Activated naive CD4-positive, alpha-beta T cell treated with anti-CD3 and anti-CD28 coated beads for 36 hours (primary cell): ENCODE data around the gene LRP5. TPM values are rescaled to one million over a fixed set of nuclear protein-coding genes. Genes with fewer than 3 reads are reported as not detected.
"Not testable (repeated sequence)": the region's sequence is repeated elsewhere in the genome, so short reads cannot be mapped to it uniquely, and the experiment has no call there.

Source experiments
- CTCF ChIA-PET: fragments of 350-600 bp; sonication (Branson Sonifier 250); formaldehyde crosslinking; loops from one replicate; lab custom pipeline; 2021; ENCODE audit warnings: antibody characterized with exemption; lab: Charles Lee
- DNase-seq: peaks from one replicate; pipeline ENCODE4 v3.0.0-alpha.2; 2020
- H3K27ac Mint-ChIP-seq: one replicate; pipeline ENCODE4 v1.8.0; 2021; ENCODE audit warnings: mild to moderate bottlenecking, mixed read lengths
- H3K27me3 Mint-ChIP-seq: one replicate; pipeline ENCODE4 v1.8.0; 2021; ENCODE audit warnings: low read depth, mixed read lengths
- H3K36me3 Mint-ChIP-seq: one replicate; pipeline ENCODE4 v1.8.0; 2021; ENCODE audit warnings: low read depth, mixed read lengths
- H3K4me1 Mint-ChIP-seq: one replicate; pipeline ENCODE4 v1.8.0; 2021; ENCODE audit warnings: low read depth, mixed read lengths
- H3K4me3 Mint-ChIP-seq: one replicate; pipeline ENCODE4 v1.8.0; 2021; ENCODE audit warnings: mild to moderate bottlenecking, moderate library complexity, mixed read lengths
- H3K9me3 Mint-ChIP-seq: one replicate; pipeline ENCODE4 v1.8.0; 2021; ENCODE audit warnings: mixed read lengths
- intact Hi-C: fragments of 100-400 bp; cut with micrococcal nuclease; formaldehyde crosslinking; loops from one replicate; pipeline ENCODE4 v1.15.1; 2023
- total RNA-seq, 2 experiments: library from RNA; stranded (reverse); gene quantifications; one replicate each; pipeline ENCODE4 v1.2.3, GENCODE V29; 2021

The LRP5 gene
- total RNA-seq, 2 experiments from 2014 or later = 14.3 to 17.1 TPM

DNA sequence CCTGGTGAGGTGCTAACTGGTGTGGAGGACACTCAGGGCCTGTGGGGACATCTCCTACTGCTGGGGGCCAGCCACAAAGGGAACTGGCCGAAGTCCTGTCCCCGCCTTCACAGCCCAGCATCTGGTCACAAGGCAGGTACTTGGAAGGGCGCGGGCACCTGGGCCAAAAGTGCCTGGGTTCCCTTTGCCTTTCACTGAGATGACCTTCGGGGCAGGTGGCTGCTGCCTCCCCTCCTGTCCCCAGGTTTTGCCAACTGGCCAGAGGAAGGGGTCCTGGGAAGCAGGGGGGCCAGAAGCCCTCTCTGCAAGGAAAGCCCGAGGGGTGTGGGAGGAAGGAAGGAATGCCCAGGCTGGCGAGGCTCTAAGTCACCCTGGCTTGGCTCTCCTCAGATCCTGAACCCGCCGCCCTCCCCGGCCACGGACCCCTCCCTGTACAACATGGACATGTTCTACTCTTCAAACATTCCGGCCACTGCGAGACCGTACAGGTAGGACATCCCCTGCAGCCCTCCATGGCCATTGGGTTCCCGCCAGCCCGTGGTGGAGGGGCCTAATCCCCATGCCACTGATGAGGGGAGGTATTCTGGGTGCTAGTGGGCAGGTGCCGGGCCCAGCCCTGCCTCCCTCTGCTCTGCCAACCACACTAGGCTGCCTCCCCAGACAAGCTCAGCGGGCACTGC is 133.8 kb downstream of the LRP5 start:
- Mint-ChIP-seq H3K27ac (no peak overlapping the region), H3K4me3 (no peak overlapping the region), H3K9me3 (peaks cover 2% of the 10 kb centered on the region), H3K4me1 (peaks cover 6% of the 10 kb centered on the region), H3K36me3 (peaks cover 12% of the 10 kb centered on the region), H3K27me3 (no peaks in the 10 kb centered on the region)
- intact Hi-C loops = loop anchor here (5.0 kb wide), 1 partner anchor 149 kb away; no protein-coding TSS in a partner anchor
- CTCF ChIA-PET = interaction anchor here (0.5 to 1.3 kb wide), 6 partner anchors 14 to 388 kb away, joined by 3 to 7 read pairs (median 4); partner anchors contain the start of gene PPP6R3
- no peak for DNase-seq

- H3K4me1 Mint-ChIP-seq = peaks cover 6% of the 10 kb centered on the region
- H3K4me3 Mint-ChIP-seq = no peak overlapping the region
- peak overlapping the region; percentile 18 for H3K27ac Mint-ChIP-seq
- intact Hi-C loops = loop anchor here (1.0 to 5.0 kb wide), 2 partner anchors 150 to 190 kb away; no protein-coding TSS in a partner anchor
- CTCF ChIA-PET = interaction anchor here (0.6 to 1.3 kb wide), 6 partner anchors 13 to 903 kb away, joined by 3 to 7 read pairs (median 3); partner anchors contain the start of gene PPP6R3
- H3K36me3 Mint-ChIP-seq = peaks cover 12% of the 10 kb centered on the region
- no peaks in the 10 kb centered on the region for H3K27me3 Mint-ChIP-seq
- H3K9me3 Mint-ChIP-seq = peaks cover 2% of the 10 kb centered on the region
- DNase-seq = peak; percentile 82
These were observed 134.8 kb downstream of the LRP5 start for GRCh38 chr11:68447015-68447801.

DNA sequence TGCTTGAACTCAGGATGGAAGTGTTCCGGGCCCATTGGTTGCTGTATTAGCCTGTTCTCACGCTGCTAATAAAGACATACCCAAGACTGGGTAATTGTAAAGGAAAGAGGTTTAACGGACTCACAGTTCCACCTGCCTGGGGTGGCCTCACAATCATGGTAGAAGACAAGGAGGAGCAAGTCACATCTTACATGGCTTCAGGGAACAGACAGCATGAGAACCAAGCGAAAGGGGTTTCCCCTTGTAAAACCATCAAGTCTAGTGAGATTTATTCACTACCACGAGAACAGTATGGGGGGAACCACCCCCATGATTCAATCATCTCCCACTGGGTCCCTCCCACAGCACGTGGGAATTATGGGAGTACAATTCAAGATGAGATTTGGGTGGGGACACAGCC is 135.5 kb downstream of the LRP5 start:
- H3K4me1 Mint-ChIP-seq, DNase-seq, H3K9me3 Mint-ChIP-seq, H3K4me3 Mint-ChIP-seq, H3K27me3 Mint-ChIP-seq, H3K27ac Mint-ChIP-seq: not testable (repeated sequence)
- peaks cover 12% of the 10 kb centered on the region for H3K36me3 Mint-ChIP-seq
- CTCF ChIA-PET = interaction anchor here (0.6 to 0.8 kb wide), 2 partner anchors 190 to 250 kb away, joined by 3 read pairs; no protein-coding TSS in a partner anchor
- intact Hi-C loops = loop anchor here (1.0 to 5.0 kb wide), 2 partner anchors 151 to 191 kb away; no protein-coding TSS in a partner anchor

DNA sequence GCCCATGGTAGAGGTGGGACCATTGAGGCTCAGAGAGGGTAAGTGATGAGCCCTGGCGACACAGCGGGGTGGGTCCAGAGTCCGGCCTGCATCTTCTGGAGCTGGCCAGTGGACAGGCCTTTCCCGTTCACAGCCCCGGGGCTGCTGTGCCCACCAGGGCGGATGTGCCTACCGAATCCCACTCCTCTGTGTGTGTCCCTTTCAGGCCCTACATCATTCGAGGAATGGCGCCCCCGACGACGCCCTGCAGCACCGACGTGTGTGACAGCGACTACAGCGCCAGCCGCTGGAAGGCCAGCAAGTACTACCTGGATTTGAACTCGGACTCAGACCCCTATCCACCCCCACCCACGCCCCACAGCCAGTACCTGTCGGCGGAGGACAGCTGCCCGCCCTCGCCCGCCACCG is 136.2 kb downstream of the LRP5 start:
- Mint-ChIP-seq H3K27me3 (no peaks in the 10 kb centered on the region), H3K36me3 (peaks cover 12% of the 10 kb centered on the region), H3K27ac (no peak overlapping the region), H3K9me3 (peaks cover 2% of the 10 kb centered on the region), H3K4me1 (peaks cover 6% of the 10 kb centered on the region), H3K4me3 (no peak overlapping the region)
- no peak for DNase-seq
- intact Hi-C loops = loop anchor here (5.0 kb wide), 1 partner anchor 151 kb away; no protein-coding TSS in a partner anchor
- CTCF ChIA-PET = interaction anchor here (0.8 kb wide), 1 partner anchor 191 kb away, joined by 3 read pairs; no protein-coding TSS in a partner anchor

DNA sequence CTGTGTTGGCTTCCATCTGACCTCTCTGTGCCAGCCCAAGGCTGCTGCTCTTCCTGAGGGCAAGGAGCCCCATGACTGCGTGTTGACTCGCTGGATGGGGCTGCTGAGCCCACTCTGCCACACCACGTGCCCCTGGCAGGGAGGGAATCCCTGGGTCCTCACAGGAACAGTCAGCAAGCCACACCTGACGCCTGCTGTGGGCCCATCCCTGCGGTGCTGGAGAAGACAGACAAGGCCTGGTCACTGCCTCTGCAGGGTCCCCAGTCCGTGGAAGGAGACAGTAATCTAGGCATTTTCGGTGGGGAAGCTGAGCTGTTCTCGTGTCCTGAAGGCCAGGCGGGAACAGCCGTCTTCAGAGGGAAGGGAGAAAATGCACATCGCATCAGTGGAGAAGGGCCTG is 137.6 kb downstream of the LRP5 start:
- CTCF ChIA-PET = no interaction called here
- Mint-ChIP-seq H3K27me3 (no peaks in the 10 kb centered on the region), H3K4me3 (no peak overlapping the region), H3K36me3 (peaks cover 12% of the 10 kb centered on the region), H3K27ac (no peak overlapping the region), H3K4me1 (peaks cover 6% of the 10 kb centered on the region), H3K9me3 (peaks cover 2% of the 10 kb centered on the region)
- DNase-seq = no peak
- intact Hi-C loops = loop anchor here (5.0 kb wide), 1 partner anchor 153 kb away; no protein-coding TSS in a partner anchor

DNA sequence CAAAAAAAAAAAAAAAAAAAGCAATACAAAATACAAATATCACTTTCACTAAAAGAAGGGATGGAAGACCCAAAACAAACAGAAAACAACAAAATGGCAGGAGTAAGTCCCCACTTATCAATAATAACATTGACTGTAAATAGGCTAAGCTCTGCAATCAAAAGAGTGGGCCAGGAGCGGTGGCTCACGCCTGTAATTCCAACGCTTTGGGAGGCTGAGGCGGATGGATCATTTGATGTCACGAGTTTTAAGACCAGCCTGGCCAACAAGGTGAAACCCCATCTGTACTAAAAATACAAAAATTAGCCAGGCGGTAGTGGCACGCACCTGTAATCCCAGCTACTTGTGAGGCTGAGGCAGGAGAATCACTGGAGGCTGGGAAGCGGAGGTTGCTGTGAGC is 138.3 kb downstream of the LRP5 start:
- Mint-ChIP-seq H3K4me3 (no peak overlapping the region), H3K9me3 (peaks cover 2% of the 10 kb centered on the region), H3K27me3 (no peaks in the 10 kb centered on the region), H3K27ac (no peak overlapping the region), H3K36me3 (peaks cover 12% of the 10 kb centered on the region), H3K4me1 (peaks cover 6% of the 10 kb centered on the region)
- intact Hi-C loops = no loop called here
- CTCF ChIA-PET = no interaction called here
- no peak for DNase-seq

DNA sequence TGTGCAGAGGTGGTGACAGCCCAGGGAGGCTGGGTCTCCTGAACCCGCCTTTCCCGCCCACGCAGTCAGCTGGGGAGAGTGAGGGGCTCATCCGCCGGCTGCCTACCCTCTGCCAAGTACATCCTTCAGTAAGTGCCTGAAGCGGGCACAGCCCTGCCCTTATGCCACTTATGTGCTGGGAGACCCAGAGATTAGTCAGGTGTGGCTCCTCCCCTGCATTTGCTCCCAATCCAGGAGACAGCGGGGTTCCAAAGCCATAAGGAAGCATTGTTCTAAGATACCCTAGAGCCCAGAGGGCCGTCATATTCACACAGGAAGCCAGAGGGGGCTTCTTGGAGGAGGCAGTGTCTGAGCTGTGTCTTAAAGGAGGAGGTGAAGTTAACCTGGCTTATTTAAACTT is 142.4 kb downstream of the LRP5 start:
- Mint-ChIP-seq H3K4me1 (peaks cover 1% of the 10 kb centered on the region), H3K27me3 (no peaks in the 10 kb centered on the region), H3K4me3 (no peak overlapping the region), H3K9me3 (no peaks in the 10 kb centered on the region), H3K36me3 (peaks cover 3% of the 10 kb centered on the region), H3K27ac (no peak overlapping the region)
- intact Hi-C loops = no loop called here
- DNase-seq = no peak
- CTCF ChIA-PET = interaction anchor here (1.0 kb wide), 1 partner anchor 33 kb away, joined by 3 read pairs; no protein-coding TSS in a partner anchor

DNA sequence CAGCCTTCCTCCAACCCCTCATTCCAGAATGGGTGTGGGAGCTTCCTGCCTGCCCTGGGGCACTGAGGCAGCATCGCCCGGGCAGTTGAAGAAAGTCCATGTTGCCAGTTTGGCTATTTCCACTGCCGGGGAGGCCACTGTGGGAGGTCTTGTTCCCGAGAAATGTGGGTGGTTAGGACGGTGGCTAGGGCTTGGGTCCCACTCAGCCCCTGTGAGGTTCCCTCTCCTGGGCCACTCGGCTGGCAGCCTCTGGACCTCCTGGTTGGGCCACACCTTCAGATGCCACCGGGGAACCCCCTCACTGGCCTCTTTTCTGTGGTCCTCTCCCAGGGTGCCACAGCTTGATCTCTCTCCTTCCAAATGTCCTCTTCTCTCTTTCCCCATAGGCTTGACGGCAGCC is 143.1 kb downstream of the LRP5 start:
- CTCF ChIA-PET = interaction anchor here (1.0 kb wide), 1 partner anchor 32 kb away, joined by 3 read pairs; no protein-coding TSS in a partner anchor
- H3K4me1 Mint-ChIP-seq = peaks cover 4% of the 10 kb centered on the region
- no peak overlapping the region for H3K27ac Mint-ChIP-seq
- H3K9me3 Mint-ChIP-seq = no peaks in the 10 kb centered on the region
- intact Hi-C loops = no loop called here
- H3K27me3 Mint-ChIP-seq = no peaks in the 10 kb centered on the region
- H3K4me3 Mint-ChIP-seq = no peak overlapping the region
- DNase-seq = no peak
- peaks cover 2% of the 10 kb centered on the region for H3K36me3 Mint-ChIP-seq

DNA sequence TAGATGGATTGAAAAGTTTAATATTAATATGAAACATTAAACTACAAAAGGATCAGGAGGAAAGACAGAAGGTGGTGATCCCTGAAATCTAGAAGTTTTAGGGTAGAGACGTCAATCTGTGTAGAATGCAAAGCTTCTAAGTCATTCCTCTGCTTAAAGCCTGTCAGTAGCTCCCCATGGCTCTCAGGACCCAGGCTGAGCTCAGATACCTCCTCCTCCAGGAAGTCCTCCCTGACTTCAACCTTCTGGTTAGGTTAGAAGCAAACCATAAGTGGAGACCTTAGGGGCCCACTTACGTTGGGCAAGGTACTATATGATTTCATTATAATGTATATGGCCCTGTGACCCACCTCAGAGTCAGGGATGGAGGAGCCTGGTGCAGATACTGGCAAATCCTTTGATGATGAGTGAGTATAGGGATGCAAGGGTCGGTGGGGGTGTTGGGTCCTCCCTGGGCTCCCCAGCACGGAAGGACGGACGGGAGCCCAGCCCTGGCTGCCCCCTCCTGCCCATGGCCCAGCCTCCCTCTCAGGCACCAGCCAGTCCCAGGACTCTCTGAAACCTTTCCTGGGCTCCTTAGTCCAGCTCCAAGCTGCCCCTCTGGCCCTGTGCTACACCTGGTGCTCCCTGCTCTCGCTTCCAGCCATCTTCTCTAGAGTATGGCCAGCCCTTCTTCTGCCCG is 145.0 kb downstream of the LRP5 start:
- no peak for DNase-seq
- Mint-ChIP-seq H3K27ac (no peak overlapping the region), H3K9me3 (no peaks in the 10 kb centered on the region), H3K4me1 (peaks cover 5% of the 10 kb centered on the region), H3K36me3 (peaks cover 2% of the 10 kb centered on the region), H3K4me3 (no peak overlapping the region), H3K27me3 (no peaks in the 10 kb centered on the region)
- CTCF ChIA-PET = no interaction called here
- intact Hi-C loops = no loop called here

DNA sequence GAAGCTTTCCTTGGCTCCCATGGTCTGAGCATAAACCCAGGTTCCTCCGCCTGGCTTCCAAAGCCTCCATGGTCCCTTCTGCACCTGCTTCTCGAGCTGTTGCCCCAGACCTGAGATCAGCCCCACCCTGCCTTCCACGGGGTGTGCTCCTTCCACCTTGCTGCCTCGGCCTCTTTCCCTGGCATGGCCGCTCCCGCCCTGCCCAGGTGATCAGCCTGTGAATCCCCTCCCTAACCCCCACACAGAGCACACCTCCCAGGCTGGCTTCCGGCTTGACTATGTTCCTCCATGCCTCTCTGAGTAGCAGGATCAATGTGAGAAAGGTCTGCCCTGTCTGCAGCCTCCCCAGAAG is 145.5 kb downstream of the LRP5 start:
- no peak overlapping the region for H3K27ac Mint-ChIP-seq
- DNase-seq = no peak
- intact Hi-C loops = no loop called here
- CTCF ChIA-PET = no interaction called here
- peaks cover 6% of the 10 kb centered on the region for H3K36me3 Mint-ChIP-seq
- H3K4me3 Mint-ChIP-seq = no peak overlapping the region
- H3K9me3 Mint-ChIP-seq = no peaks in the 10 kb centered on the region
- peaks cover 10% of the 10 kb centered on the region for H3K4me1 Mint-ChIP-seq
- H3K27me3 Mint-ChIP-seq = no peaks in the 10 kb centered on the region

DNA sequence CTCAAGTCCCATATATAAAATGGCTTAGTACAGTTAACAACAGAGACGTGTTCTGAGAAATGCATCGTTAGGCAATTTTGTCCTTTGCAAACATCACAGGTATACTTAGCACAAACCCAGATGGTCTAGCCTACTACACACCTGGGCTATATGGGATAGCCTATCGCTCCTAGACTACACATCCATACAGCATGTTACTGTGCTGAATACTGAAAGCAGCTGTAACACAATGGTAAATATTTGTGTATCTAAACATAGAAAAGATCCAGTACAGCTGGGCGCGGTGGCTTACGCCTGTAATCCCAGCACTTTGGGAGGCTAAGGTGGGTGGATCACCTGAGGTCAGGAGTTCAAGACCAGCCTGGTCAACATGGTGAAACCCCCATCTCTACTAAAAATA is 145.9 kb downstream of the LRP5 start:
- CTCF ChIA-PET, H3K27me3 Mint-ChIP-seq, DNase-seq, intact Hi-C loops, H3K9me3 Mint-ChIP-seq, H3K36me3 Mint-ChIP-seq, H3K4me3 Mint-ChIP-seq, H3K27ac Mint-ChIP-seq: not testable (repeated sequence)
- H3K4me1 Mint-ChIP-seq = peaks cover 13% of the 10 kb centered on the region
